Activated T-cell treated with anti-CD3 and anti-CD28 coated beads, Interleukin-2, amount 50 U/mL, for 1 hour (primary cell): ENCODE measurements around the gene ENDOU.

Experiments
- DNase-seq: peaks from one replicate; pipeline ENCODE4 v3.0.0-alpha.2; 2020

The ENDOU gene

DNA sequence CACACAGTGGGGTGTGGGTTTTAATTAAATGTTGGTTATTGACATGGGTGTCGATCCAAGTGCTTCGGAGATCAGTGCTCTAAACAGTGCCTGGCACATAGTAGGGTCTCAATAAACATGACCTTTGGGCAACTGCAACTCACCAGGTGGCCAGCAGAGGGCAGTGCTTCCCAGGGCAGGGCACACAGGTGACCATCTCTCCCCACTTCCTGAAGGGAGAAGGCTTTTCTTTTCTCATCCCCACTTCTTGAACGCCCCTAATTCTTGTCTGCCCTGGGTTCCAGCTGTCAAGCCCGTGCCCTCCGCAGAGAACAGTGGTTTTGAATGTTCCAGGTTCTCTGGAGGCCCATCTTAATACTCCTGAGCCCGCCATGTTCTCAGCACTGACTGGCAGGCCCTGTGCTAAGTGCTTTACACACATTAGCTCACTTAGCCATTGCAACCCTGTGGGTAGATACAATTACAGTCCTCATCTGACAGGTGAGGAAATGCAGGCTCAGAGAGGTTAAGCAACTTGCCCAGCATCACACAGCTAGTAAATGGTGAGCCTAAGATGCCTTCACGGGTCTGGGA is 17.0 kb upstream of the ENDOU start:
- peak; percentile 78 for DNase-seq

DNA sequence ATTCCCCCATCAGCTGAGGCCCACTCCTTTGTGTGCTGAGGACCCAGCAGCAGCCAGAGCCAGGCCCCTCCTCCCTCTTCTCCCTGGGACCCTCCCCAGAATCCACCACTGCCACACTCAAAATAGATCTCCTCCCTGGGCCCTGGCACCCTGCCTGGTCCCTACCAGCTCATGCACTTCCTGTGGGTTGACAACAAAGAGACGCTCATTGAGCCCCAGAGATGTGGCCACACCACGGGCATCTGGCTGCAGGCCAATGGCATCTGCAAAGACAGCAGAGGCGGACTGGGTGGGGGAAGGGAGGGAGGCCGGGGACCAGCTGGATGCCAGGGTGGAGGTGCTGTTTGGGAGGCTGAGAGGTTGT is 16.0 kb upstream of the ENDOU start:
- peak; percentile 68 for DNase-seq

GRCh38 chr12:47740606-47741339 is 15.5 kb upstream of the ENDOU start:
- DNase-seq = no peak

DNA sequence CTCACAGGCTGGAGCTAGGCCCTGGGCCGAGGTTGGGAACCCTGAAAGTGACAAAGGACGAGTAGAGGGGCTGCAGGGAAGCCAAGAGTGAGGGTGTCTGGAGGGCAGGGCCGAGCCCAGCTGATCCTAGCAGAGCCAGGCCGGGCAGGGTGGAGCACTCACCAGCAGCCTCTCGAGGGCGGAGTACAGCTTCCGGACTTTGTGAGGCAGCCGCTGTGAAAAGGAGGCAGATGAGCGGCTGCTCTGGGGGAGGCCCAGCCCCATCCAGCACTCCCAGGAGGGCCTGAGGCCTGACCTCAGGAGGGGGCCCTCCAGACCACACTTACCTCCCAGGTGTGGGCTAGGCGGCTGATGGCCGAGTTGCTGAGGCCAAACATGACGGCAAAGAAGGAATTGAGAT is 14.7 kb upstream of the ENDOU start:
- DNase-seq = no peak

- no peak for DNase-seq
Measured at GRCh38 chr12:47739297-47739696, 14.0 kb upstream of the ENDOU start.

- DNase-seq = no peak
Measured at GRCh38 chr12:47737936-47738594, 12.8 kb upstream of the ENDOU start.

GRCh38 chr12:47736877-47737676 is 11.8 kb upstream of the ENDOU start:
- DNase-seq = no peak

GRCh38 chr12:47736216-47736615 is 10.9 kb upstream of the ENDOU start:
- no peak for DNase-seq

DNA sequence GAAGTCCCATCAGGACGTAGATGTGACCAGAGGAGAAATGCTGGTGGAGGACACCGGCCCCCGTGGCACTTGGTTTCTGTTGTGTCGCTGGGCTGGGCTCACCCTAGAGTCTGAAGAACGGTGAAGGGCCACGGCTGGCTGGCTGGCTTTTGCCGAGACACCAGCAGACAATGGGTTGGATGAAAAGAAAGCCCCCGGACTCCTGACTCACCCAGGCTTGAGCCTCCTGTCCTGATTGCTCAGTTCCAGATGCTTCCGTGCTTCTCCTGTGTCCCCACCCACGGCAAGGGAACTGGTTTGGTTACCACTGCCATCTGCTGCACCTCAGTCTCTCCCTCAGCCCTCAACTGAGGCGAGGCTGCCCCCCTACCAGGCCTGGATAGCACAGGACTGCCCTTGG is 10.4 kb upstream of the ENDOU start:
- no peak for DNase-seq

DNA sequence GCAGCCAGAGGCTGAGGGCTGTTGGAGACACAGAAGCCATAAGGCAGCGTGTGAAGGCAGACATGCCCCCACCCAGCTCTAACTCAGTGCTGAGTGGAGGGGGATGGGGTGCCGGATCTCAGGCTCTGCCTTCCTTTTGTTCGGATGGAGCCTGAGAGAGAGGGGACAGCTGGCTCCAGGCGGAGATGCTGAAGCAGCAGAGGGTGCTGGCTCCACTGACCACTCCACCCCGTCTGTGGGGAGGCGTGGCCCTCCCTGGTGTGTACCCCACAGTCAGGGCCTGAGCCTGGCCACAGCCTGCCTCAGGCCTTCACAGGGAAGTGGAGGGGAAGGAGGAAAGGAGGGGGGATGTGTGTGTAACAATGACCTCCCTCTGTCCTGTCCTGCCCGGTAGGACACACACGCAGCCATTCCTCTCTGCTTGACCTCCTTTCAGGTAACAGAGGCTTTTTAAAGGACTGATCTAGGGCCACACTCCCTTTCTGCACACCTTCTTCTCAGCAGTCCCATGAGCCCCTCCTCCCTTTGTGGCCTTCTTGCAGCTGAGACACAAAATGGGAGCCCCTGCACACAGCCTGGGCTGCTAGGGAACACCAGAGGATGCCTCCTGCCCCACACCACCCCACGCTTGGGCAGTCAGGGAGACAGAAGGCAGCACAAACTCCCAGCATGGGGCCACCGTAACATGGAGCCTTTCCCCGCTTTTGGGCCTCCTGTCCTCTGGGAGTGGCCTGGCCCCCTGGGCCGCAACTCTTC is 9.6 kb upstream of the ENDOU start:
- DNase-seq = no peak

GRCh38 chr12:47733142-47733541 is 7.9 kb upstream of the ENDOU start:
- no peak for DNase-seq

- no peak for DNase-seq
Measured at GRCh38 chr12:47732504-47732903, 7.2 kb upstream of the ENDOU start.

DNA sequence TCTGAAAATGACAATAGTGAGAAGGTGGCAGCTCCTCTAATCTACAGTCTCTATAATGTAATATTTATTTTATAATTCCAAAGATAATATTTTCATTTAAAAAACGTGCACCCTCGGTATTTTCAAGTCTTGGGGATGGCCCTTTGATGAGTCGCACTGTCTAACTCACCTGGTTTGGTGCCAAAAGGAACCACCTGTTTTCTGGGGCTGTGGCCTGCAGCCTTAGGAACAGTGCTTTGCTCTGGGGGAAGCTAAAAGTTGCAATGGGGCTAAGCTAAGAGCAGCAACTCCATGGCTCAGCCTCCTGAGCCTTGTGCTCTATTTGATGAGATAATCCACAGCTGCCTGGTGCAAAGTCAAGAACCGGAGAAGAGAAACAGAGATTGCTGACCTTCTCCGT is 6.4 kb upstream of the ENDOU start:
- no peak for DNase-seq

- DNase-seq = no peak
Measured at GRCh38 chr12:47730341-47730744, 5.1 kb upstream of the ENDOU start.

GRCh38 chr12:47729233-47729632 is 3.9 kb upstream of the ENDOU start:
- DNase-seq = no peak

- DNase-seq = no peak
Measured at GRCh38 chr12:47725893-47726292, 603 bp upstream of the ENDOU start.

DNA sequence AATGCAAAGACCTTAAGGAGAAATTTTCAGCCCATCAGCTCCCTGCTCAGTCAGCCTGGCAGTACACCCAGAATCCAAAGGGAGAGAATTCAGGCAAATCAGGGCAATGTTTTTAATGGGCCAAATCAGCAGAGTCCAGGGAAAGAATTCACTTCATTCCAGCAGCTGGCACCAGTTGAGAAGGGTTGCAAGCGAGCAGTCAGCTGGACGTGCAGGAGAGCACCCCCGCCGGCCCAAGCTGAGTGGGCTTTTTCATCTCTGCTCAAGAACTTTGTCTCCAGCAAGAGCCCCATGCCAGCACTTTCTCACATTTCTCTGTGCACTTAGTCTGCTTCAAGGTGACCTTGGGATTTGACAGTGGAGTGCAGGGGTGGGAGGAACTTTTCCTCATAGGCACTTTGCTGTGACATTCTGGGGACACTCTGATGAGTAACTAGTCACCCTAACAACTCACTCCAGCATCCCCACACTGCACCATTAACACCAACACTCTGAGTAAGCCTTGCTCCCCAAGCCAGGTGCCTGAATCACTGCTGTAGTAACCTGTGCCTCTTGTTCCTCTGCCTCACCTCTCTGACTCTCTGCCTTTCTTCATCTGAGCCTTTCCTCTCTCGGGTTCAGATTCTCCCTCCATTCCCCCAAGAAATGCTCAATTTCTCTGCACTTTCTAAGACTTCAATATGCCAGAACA is 2.2 kb downstream of the ENDOU start:
- no peak for DNase-seq

GRCh38 chr12:47722136-47722834 is 3.0 kb downstream of the ENDOU start:
- DNase-seq = no peak

GRCh38 chr12:47721431-47721973 is 3.8 kb downstream of the ENDOU start:
- DNase-seq = no peak

- no peak for DNase-seq
Measured at GRCh38 chr12:47718531-47718930, 6.8 kb downstream of the ENDOU start.
